ENCODE results near the gene COL8A2. TPM values are rescaled to one million over a fixed set of nuclear protein-coding genes. Genes with fewer than 3 reads are reported as not detected.
A peak's percentile ranks its signal among the peaks of the same experiment; 100 is the strongest.

COL8A2 gene
- total RNA-seq, 1 donor from 2014 or later, result 1.2 TPM

DNA sequence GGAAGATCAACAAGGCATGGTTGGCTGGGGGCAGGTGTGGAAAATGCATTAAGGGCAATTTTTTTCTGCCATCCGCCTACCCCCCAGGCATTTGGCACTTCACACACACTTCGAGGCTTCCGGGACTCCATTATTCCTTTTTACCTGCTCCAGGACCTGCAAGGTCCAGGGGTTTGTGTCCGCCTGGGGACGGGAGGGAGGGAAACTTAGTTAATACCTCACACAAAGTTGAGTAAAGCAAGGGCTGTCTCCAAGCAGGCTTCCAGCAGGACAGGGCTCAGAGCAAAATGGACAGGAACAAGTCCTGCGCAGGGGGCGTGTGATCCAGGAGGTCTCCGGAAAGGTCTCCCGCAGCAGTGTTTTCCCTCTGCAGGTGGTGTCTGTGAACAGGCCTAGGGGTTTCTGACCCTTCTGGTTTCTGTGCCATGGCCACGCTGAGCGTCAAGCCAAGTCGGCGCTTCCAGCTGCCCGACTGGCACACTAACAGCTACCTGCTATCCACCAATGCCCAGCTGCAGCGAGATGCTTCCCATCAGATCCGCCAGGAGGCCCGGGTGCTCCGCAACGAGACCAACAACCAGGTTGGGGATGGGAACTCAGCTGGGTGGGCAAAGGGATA, 40.4 kb downstream of the COL8A2 start:
- Histone ChIP-seq H3K27me3 (ENCODE audit: control insufficient read depth, insufficient read depth, low read length) (no peaks in the 10 kb centered on the region), H3K4me3 (ENCODE audit: low read depth, low read length) (peak overlapping the region; percentile 54), H3K36me3 (ENCODE audit: control insufficient read depth, insufficient read depth, low read length) (no peaks in the 10 kb centered on the region)
- no peak for DNase-seq (ENCODE audit: low read depth)
- TF ChIP-seq, protein P1, sequence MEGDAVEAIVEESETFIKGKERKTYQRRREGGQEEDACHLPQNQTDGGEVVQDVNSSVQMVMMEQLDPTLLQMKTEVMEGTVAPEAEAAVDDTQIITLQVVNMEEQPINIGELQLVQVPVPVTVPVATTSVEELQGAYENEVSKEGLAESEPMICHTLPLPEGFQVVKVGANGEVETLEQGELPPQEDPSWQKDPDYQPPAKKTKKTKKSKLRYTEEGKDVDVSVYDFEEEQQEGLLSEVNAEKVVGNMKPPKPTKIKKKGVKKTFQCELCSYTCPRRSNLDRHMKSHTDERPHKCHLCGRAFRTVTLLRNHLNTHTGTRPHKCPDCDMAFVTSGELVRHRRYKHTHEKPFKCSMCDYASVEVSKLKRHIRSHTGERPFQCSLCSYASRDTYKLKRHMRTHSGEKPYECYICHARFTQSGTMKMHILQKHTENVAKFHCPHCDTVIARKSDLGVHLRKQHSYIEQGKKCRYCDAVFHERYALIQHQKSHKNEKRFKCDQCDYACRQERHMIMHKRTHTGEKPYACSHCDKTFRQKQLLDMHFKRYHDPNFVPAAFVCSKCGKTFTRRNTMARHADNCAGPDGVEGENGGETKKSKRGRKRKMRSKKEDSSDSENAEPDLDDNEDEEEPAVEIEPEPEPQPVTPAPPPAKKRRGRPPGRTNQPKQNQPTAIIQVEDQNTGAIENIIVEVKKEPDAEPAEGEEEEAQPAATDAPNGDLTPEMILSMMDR (IDR thresholded peaks at IDR 0.05; ENCODE audit: insufficient read depth, low read length, poor library complexity, severe bottlenecking), result no peak

- Histone ChIP-seq H3K36me3 (ENCODE audit: control insufficient read depth, insufficient read depth, low read length) (no peaks in the 10 kb centered on the region), H3K4me3 (ENCODE audit: low read depth, low read length) (peak within 1 kb of the TSS; percentile 54), H3K27me3 (ENCODE audit: control insufficient read depth, insufficient read depth, low read length) (no peaks in the 10 kb centered on the region)
- DNase-seq (ENCODE audit: low read depth), result no peak
- TF ChIP-seq, protein P1 (IDR thresholded peaks at IDR 0.05; ENCODE audit: insufficient read depth, low read length, poor library complexity, severe bottlenecking), result no peak
Measured at GRCh38 chr1:36083635-36084496, 41.2 kb downstream of the COL8A2 start, which contains the start of gene TEKT2. TSS of gene TEKT2 (plus strand) at chr1:36084094. CDS start at chr1:36084922, 828 bp downstream.

DNA sequence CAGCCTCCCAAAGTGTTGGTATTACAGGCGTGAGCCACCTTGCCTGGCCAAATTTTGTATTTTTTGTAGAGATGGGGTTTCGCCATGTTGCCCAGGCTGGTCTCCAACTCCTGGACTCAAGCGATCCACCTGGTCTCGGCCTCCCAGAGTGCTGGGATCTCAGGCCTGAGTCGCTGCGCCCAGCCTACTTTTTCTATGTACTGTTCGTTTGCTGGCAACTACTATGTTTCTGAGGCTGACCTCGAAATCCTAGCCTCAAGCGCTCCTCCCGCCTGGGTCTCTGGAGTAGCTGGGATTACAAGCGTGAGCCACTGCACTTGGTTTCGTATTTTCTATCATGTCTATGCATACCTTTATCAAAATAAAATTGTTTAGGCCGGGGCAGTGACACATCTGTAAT, 41.8 kb downstream of the COL8A2 start:
- no peak overlapping the region for H3K4me3 ChIP-seq (ENCODE audit: low read depth, low read length)
- no peak for DNase-seq (ENCODE audit: low read depth)
- no peaks in the 10 kb centered on the region for H3K27me3 ChIP-seq (ENCODE audit: control insufficient read depth, insufficient read depth, low read length)
- TF ChIP-seq, protein P1 (IDR thresholded peaks at IDR 0.05; ENCODE audit: insufficient read depth, low read length, poor library complexity, severe bottlenecking), result no peak
- no peaks in the 10 kb centered on the region for H3K36me3 ChIP-seq (ENCODE audit: control insufficient read depth, insufficient read depth, low read length)

- TF ChIP-seq, protein P1 (IDR thresholded peaks at IDR 0.05; ENCODE audit: insufficient read depth, low read length, poor library complexity, severe bottlenecking), result no peak
- H3K4me3 ChIP-seq (ENCODE audit: low read depth, low read length), result no peak overlapping the region
- DNase-seq (ENCODE audit: low read depth), result no peak
- H3K27me3 ChIP-seq (ENCODE audit: control insufficient read depth, insufficient read depth, low read length), result no peaks in the 10 kb centered on the region
- H3K36me3 ChIP-seq (ENCODE audit: control insufficient read depth, insufficient read depth, low read length), result no peaks in the 10 kb centered on the region
Measured at GRCh38 chr1:36081926-36082485, 43.0 kb downstream of the COL8A2 start.

DNA sequence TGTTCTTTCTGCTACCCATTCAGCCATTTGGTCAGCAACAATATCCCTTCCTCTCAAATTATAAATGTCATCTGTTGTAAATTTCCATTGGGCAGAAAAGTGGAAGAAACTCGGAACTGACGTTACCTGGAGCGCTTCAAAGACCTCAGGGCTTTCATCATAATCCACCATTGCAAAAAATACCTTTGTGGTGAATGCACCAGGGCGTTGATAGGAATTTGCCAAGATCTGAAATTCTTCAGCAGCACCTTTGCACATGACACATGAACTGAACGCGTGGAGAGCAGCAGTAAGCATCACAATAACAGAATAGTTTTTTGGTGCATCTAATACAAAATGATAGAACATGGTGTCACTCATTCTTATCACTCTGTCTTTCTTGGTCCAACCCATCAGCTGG, 44.2 kb downstream of the COL8A2 start:
- no peak overlapping the region for H3K4me3 ChIP-seq (ENCODE audit: low read depth, low read length)
- no peak for DNase-seq (ENCODE audit: low read depth)
- H3K27me3 ChIP-seq (ENCODE audit: control insufficient read depth, insufficient read depth, low read length), result no peaks in the 10 kb centered on the region
- TF ChIP-seq, protein P1 (IDR thresholded peaks at IDR 0.05; ENCODE audit: insufficient read depth, low read length, poor library complexity, severe bottlenecking), result no peak
- no peaks in the 10 kb centered on the region for H3K36me3 ChIP-seq (ENCODE audit: control insufficient read depth, insufficient read depth, low read length)

Data from kidney epithelial cell (primary cell).